ENCODE results near the gene MEGF9.

MEGF9 gene

DNA sequence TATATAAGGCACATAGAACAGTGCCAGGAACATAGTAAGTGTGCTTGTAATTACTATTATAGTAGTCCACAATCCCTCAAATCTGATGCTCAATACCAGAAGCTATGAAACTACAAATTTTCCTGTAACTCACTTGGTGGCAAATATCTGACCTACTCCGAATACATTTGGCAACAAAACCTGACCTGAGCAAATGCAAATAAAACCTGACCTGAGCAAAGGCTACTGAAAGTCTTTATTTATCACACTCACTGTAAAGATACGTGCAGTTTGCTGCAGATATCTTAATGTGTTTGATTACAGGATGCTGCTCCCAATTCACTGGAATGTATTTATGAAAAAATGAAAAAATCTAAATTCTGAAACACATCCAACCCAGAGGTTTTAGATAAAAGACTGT, 7.1 kb downstream of the MEGF9 start:
- H3K4me3 ChIP-seq (ENCODE audit: low read depth, low read length): no peak overlapping the region
- TF ChIP-seq, protein P1, sequence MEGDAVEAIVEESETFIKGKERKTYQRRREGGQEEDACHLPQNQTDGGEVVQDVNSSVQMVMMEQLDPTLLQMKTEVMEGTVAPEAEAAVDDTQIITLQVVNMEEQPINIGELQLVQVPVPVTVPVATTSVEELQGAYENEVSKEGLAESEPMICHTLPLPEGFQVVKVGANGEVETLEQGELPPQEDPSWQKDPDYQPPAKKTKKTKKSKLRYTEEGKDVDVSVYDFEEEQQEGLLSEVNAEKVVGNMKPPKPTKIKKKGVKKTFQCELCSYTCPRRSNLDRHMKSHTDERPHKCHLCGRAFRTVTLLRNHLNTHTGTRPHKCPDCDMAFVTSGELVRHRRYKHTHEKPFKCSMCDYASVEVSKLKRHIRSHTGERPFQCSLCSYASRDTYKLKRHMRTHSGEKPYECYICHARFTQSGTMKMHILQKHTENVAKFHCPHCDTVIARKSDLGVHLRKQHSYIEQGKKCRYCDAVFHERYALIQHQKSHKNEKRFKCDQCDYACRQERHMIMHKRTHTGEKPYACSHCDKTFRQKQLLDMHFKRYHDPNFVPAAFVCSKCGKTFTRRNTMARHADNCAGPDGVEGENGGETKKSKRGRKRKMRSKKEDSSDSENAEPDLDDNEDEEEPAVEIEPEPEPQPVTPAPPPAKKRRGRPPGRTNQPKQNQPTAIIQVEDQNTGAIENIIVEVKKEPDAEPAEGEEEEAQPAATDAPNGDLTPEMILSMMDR (conservative IDR thresholded peaks at IDR 0.05; ENCODE audit: low read depth, low read length): no peak
- no peak for DNase-seq (ENCODE audit: low read depth)

DNA sequence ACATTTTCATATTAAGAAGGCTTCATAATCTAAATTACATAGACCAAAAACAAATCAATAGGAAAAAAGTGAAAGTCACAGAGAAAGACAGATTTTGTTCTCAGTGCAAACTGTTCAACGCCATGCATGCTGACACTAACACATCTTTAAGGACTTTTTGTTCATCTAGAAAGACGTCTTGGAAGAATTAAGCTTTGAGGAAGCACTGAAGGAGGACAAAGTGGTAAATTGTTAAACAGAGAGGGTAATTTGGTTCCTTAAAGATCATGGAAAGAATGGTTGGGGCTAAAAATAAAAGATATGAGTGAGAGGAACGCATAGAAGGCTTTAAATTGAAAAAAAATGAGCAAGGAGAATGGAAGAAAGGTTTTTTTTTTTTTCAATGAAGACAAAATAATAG, 9.1 kb downstream of the MEGF9 start:
- TF ChIP-seq, protein P1 (conservative IDR thresholded peaks at IDR 0.05; ENCODE audit: low read depth, low read length): no peak
- no peak overlapping the region for H3K4me3 ChIP-seq (ENCODE audit: low read depth, low read length)
- DNase-seq (ENCODE audit: low read depth): no peak

DNA sequence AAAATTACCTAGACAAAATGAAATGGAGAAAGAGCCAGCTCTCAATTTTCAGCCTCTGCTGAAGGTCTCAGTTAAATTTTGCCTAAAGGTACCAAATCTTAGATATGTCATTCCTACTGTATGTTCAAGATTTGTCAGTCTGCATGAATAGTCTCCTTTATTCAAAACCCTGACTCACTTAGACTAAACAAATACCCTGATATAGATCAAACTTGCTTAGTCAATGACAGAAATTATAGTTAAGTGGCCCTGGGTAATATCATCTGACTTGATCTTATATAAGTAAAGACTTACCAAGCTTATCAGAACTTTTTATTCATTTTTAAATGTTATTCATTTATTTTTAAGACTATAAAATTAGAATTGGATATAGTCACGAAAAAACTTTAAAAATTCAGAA, 12.2 kb downstream of the MEGF9 start:
- DNase-seq (ENCODE audit: low read depth): no peak
- TF ChIP-seq, protein P1 (conservative IDR thresholded peaks at IDR 0.05; ENCODE audit: low read depth, low read length): no peak
- H3K4me3 ChIP-seq (ENCODE audit: low read depth, low read length): no peak overlapping the region

DNA sequence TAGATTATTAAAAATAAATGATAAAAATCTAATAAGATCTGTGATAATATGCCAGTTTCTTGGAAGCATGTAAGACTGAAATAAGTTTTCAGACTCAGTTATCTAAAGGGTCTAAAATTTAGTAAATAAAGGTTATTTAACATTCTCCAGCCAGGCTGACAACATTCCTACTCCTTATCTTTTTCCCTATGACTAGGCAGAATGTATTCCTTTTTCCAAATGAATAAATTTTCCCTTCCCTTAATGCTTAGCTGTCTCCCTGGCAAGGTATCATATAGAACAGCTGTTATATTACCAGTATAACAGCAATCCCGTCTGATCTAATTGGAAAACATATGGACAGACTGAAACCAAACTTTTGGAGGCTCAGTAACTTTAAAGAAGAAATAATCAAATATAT, 13.0 kb downstream of the MEGF9 start:
- TF ChIP-seq, protein P1 (conservative IDR thresholded peaks at IDR 0.05; ENCODE audit: low read depth, low read length): no peak
- DNase-seq (ENCODE audit: low read depth): no peak
- no peak overlapping the region for H3K4me3 ChIP-seq (ENCODE audit: low read depth, low read length)

DNA sequence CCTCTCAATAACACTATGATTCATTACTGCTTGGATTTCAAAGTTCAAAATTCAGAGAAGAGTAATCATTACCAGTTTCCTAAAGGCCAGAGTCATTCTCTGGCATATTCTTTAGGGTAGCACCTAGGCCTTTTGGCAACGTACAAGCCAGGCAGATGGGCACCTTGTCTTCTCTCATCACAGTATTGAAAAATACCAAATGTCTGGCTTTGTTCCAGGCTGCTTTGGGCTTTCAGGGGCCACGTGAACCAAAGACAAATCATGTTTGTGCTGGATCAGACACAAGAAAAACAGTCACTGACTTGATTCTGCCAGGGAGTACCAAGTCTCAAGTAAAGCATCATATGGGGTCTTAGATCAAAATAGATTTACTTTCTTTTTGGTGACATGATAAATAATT, 15.5 kb downstream of the MEGF9 start:
- TF ChIP-seq, protein P1 (conservative IDR thresholded peaks at IDR 0.05; ENCODE audit: low read depth, low read length): no peak
- no peak overlapping the region for H3K4me3 ChIP-seq (ENCODE audit: low read depth, low read length)
- DNase-seq (ENCODE audit: low read depth): peak; percentile 51

DNA sequence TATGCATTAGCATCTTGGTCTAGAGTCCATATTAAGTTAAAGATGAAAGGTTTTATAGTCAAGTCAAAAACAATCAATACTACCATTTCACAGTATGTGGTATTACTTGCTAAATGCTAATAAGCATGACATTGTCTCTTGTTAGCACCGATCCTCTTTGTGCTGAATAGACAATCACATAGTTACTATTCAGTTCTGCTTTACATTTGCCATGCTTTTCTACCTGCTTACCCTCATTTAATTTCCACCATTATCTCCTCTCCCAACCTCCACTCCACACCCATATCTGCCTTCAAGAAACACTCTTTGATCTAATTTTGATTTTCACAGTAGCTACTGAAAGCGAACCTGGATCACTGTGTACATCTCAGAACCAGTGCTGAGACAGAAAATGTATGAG, 16.8 kb downstream of the MEGF9 start:
- no peak for DNase-seq (ENCODE audit: low read depth)
- H3K4me3 ChIP-seq (ENCODE audit: low read depth, low read length): no peak overlapping the region
- TF ChIP-seq, protein P1 (conservative IDR thresholded peaks at IDR 0.05; ENCODE audit: low read depth, low read length): no peak

DNA sequence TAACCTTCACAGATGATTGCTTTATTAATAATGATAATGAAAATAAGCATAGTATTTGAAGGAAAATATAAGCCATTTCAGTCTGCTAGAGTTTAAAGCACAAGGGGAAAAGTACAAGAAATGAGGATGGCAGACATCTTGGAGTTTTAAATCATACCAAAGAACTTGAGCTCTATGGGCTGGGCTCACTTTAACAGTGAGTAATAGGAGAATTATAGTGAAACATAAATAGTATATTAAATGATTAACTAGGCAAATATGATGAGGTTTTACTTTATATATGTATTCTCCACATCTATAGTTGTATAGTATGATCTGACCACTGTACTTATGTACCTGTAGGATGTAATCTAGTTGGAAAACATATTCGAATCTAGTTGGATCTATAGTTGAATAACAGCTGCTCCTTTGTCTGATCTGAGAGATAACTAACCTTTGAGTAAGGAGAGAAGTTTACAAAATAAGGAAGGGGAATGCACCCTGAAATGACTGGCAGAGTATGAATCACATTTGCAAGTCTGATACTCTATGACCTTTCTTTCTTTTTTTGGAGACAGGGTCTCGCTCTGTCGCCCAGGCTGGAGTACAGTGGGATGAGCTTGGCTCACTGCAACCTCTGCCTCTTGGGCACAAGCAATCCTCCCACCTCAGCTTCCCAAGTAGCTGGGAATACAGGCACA, 17.6 kb downstream of the MEGF9 start:
- no peak overlapping the region for H3K4me3 ChIP-seq (ENCODE audit: low read depth, low read length)
- no peak for DNase-seq (ENCODE audit: low read depth)
- TF ChIP-seq, protein P1 (conservative IDR thresholded peaks at IDR 0.05; ENCODE audit: low read depth, low read length): no peak
